GM18499 (cell line): ENCODE results near the gene SPATS2.
"Not testable (repeated sequence)": the region's sequence is repeated elsewhere in the genome, so short reads cannot be mapped to it uniquely, and the experiment has no call there.

ENCODE experiments used
- ATAC-seq: cut with Tn5 transposase; IDR thresholded peaks from one replicate; pipeline ENCODE4 v1.9.1; 2021; ENCODE audit warnings: moderate number of reproducible peaks; ENCODE audit not compliant: insufficient read depth, unreplicated experiment

The SPATS2 gene

DNA sequence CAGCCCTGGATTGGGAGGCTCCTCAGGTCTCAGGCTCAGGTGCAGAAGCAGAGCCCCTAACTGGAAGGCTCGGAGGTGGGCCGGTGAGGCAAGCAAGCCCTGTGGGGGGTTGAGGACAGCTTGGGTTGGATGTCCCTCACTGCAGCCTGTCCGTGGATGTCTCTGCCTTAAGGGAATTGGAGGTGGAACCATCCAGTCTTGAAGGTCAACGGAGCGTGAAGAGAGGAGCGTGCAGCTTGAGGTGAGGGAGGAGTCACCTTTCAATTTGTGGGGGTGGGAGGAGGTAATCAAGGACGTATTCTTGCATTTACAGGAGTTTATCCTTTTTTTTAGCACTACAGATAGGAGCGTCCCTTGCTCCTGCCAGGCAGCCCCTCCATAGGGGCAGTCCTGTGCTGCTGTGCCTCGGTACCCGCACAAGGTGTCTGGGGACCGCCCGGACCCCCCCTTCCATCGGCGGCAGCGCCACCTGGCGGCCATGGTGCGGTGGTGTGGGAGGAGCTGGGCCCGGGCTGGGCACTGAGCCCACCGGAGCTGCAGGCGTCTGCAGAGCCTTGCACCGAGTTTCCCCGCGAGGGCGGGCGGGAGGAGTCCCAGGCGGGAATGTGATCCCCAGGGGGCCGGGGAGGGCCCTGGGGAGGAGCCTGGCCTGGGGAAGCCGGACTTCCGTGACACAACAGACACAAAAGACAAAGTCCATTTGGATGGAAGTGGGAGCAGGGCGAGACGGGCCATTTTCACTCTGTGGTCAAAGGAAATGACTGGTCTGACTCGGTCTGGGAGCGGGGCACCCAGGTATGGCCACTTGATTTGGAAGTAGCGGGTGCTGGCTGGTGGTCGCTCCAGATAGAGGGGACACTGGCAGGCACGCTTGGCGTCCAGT lies 19.7 kb upstream of the SPATS2 start:
- ATAC-seq: no peak

GRCh38 chr12:49348781-49349180 lies 18.5 kb upstream of the SPATS2 start:
- no peak for ATAC-seq

DNA sequence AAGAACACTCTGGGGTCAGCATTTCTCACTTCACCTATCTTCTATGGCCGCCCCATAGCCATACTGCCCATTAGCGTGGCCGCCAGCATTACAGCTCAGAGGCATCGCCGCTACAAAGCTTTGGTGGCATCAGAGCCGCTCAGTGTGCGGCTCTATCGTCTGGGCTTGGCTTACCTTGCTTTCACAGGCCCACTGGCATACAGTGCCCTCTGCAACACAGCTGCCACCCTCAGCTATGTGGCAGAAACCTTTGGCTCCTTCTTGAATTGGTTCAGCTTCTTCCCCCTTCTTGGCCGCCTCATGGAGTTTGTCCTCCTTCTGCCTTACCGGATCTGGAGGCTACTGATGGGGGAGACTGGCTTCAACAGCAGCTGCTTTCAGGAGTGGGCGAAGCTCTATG lies 18.0 kb upstream of the SPATS2 start:
- no peak for ATAC-seq

DNA sequence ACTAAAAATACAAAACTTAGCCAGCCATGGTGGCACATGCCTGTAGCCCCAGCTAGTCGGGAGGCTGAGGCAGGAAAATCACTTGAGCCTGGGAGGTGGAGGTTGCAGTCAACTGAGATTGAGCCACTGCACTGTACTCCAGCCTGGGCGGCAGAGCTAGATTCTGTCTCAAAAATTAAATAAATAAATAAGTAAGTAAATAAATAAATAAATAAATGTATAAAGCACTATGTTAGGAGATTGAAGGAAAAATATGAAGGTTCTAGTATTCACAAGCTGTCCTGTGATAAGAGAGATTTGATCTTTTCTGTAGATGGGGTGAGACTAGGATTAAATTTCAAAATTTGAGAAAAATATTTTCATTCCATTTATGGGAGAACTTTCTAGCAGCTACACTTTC lies 14.9 kb upstream of the SPATS2 start:
- ATAC-seq: no peak

- ATAC-seq: no peak
Observed at GRCh38 chr12:49355913-49356312, 11.3 kb upstream of the SPATS2 start.

DNA sequence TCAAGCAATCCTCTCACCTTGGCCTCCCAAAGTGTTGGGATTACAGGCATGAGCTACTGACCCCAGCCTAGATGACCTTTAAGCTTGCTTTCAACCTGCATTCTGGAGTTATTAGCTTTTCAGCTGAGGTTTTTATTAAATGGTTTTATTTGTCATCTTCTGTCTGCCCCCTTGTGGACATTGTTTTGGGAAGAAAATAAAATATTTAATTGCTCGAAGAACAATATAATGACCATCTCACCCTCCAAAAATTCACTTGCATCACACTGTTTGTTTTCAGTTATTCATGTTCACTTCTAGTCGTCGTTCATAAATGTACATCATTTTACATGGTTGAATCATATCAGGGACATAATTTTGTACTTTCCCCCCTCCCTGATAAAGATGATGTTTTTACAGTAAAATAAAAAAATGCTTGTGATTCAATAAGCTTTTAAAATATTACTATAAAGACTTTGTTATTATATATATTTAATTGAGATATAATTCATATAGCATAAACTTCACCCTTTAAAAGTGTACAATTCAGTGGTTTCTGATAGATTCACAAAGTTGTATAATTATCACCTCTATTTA lies 10.1 kb upstream of the SPATS2 start:
- ATAC-seq: no peak

GRCh38 chr12:49358483-49359141 lies 8.7 kb upstream of the SPATS2 start:
- no peak for ATAC-seq

DNA sequence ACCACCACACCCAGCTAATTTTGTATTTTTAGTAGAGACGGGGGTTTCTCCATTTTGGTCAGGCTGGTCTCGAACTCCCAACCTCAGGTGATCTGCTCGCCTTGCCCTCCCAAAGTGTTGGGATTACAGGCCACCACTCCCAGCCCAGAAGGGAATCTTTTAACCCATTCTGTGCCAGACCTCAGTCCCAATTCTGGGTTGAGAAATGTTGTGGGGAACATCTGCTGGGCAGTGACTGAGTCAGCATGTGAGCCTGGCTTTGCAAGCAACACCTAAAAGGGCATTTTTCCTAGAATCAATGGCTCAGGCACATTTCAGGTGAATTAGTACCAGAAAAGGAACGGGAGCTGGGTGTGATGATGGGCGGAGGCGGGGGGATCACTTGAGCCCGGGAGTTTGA lies 7.6 kb upstream of the SPATS2 start:
- no peak for ATAC-seq

GRCh38 chr12:49362077-49362476 lies 5.2 kb upstream of the SPATS2 start:
- no peak for ATAC-seq

- ATAC-seq: no peak
Observed at GRCh38 chr12:49364989-49365388, 2.3 kb upstream of the SPATS2 start.

DNA sequence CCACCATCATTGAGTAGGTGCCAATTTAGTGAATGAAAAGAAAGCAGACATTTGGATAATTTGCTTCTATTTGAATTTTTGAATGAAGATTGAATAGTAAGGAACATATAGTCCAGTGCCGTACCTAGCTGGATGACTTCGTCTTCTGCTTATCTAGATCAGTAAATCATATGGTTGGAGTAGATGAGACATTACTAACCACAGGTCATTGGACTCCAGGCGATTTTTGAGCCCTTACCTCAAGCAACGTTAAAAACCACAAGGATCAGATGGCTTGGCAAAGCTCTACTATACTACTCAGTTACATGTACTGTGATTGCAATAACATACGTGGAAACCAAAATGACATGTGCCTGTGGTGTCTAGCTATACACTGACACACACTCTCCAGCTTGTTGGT lies 1.7 kb upstream of the SPATS2 start:
- ATAC-seq: no peak

DNA sequence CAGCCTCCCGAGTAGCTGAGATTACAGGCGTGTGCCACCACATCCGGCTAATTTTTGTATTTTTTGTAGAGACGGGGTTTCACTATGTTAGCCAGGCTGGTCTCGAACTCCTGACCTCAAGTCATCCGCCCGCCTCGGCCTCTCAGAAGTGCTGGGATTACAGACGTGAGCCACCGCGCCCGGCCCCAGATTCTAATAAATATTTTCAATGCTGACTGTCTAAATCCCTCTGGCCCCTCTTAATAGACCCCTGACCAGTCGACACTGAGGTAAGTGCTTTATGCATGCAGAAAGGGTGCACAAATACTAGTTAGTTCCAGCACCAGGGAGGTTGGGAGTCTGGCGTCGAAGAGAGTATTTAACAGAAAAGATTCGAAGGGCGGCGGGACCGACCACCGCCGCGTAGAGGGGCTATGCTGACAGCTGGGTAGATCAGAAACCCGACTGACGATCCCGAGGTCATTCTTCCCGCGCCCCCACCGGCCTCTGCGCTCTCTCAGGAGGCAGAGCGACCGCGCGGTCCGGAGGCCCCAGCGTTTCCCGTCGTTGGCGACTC lies 1.1 kb upstream of the SPATS2 start:
- no peak for ATAC-seq

DNA sequence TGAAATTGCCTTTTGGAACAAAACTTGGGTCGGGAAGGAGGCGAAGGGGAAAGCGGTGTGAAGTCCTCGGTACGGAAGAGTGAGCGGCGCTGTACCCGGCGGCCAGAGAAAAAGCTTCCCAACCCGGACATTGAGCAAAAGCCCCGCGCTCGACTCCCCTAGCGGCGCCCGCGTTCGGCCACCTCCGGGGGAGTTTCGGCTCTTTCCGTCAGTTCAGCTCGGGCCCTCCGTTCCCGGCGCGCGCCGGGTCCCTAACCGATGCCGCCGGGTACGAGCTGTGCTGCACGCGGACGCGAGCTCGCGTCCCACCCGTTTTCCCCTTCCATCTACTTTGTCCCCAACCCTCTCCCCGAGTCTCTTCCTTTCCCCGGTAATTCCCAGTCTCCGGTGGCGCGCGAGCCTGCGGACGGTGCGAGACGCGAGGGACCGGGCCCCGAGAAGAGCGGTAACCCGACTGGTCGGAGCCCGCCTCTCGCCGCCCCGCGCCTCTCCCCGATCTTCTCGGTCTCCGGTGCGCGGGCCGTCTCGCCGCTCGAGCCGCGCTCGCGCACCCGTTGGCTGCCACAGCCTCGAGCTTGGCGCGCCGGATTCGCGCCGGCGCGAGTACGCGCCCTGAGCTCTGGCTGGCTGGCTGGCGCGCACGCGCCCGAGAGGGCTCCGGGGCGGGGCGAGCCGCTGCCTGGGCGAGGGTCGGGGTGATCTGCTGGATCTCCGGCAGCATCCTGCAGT lies 446 bp upstream of the SPATS2 start:
- peak; percentile 36 for ATAC-seq

- ATAC-seq: no peak
Observed at GRCh38 chr12:49368240-49368600, 958 bp downstream of the SPATS2 start.

DNA sequence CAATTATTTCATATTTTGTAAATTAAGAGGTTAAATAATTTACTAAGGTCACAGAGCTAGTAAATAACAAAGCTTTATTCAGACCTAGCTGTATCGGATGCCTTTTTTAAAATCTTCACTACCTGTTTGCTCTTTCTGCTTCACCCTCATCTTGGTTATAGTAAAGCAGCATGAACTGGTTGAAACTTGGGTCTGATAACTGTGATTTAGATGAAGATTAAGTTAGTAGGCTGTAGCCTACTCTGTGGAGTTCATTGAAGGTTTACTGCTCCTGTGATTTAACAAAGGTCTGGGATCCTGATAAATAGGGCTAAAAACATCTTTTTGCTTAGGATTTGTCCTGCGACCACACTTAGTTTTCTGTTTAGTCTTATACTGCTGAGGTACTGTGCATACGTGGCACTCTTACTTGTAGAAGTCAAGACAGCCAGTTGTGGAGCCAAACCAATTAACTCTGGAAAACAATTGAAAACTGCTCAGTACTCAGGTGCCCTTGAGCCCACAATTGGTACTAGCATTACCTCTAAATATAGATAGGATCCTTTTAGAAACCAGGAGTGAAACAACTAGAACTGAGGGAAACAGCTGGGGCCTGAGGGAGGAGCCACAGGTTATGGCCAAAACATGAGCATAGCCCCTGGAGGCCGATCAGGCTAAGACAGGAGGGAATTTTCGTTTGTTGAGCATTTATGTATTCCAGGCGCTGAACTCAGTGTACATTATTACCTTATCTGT lies 2.3 kb downstream of the SPATS2 start:
- ATAC-seq: peak; percentile 54

DNA sequence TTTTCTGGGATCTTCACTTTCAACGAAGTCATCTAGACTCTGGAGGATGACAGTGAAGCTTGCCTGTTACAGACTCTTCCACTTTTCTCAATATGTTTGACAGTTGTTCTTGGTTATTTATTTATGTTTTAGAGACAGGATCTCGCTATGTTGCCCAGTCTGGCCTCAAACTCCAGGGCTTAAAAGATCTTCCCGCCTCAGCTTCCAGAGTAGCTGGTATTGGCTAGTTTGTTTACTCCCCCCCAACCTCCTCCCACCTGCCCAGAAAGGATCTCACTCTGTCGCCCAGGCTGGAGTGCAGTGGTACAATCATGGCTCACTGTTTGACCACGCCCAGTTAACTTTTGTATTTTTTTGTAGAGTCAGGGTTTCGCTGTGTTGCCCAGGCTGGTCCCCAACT lies 3.3 kb downstream of the SPATS2 start:
- no peak for ATAC-seq

DNA sequence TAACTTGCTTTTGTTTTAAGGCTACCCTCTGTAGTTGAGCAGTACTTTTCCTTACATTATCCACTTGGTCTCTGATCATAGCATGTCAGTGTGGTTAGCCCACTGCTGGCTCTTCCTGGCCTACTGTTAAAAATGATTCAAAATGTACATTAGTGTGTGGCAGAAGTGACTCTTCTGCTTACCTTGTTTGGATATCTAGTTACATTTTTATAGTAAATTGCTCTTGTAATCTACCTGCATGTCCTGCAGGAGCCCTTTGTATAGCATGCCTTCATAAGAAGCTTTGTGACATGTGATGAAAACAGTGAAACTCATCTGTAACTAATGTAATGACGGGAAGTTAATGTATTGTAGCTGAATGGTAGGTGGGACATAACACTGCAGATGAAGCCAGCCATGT lies 8.1 kb downstream of the SPATS2 start:
- ATAC-seq: no peak

- ATAC-seq: no peak
Observed at GRCh38 chr12:49377386-49377785, 10.1 kb downstream of the SPATS2 start.

GRCh38 chr12:49380184-49380583 lies 12.9 kb downstream of the SPATS2 start:
- not testable (repeated sequence) for ATAC-seq
